Endothelial cell of umbilical vein (primary cell): ENCODE measurements around the gene SUGCT. TPM values are rescaled to one million over a fixed set of nuclear protein-coding genes. Genes with fewer than 3 reads are reported as not detected.

Experiments used
- BruUV-seq: library from RNA; stranded (reverse); fragments of 400-500 nt; replicated peaks from 2 replicates; lab custom pipeline; 2021; lab: Mats Ljungman, UMichigan
- CTCF ChIA-PET: fragments of 300-600, 350-600 bp; sonication (Branson Sonifier 250); formaldehyde crosslinking; loops from one replicate; lab custom pipeline; 2021; ENCODE audit warnings: antibody characterized with exemption, inconsistent platforms; lab: Charles Lee
- POLR2A ChIA-PET: fragments of 300-600, 350-600 bp; sonication (Branson Sonifier 250); formaldehyde crosslinking; loops from one replicate; lab custom pipeline; 2021; ENCODE audit warnings: antibody characterized with exemption, inconsistent platforms; lab: Charles Lee
- DNase-seq: peaks from one replicate; pipeline ENCODE4 v3.0.0-alpha.2; 2011; ENCODE audit warnings: low read depth, low spot score
- FAIRE-seq: peaks from 2 replicates; lab custom pipeline; 2011; peaks lifted over from hg19 to GRCh38; lab: Jason Lieb, UNC
- H2AFZ ChIP-seq: 2 replicates; pipeline ENCODE4 v1.6.0; 2012; ENCODE audit warnings: low read depth, low read length, control low read depth, inconsistent platforms
- H3K27ac ChIP-seq: 2 replicates; pipeline ENCODE4 v1.5.1; 2011; ENCODE audit warnings: low read depth, mild to moderate bottlenecking, control low read depth, low read length, moderate library complexity; ENCODE audit not compliant: insufficient read depth
- H3K27me3 ChIP-seq, 2 experiments: 2 replicates each; pipeline versions ENCODE4 v1.6.0 to v1.6.1; 2011; ENCODE audit warnings: low read length in 2 of 2, mixed read lengths in 1 of 2; ENCODE audit not compliant: control insufficient read depth in 2 of 2, insufficient read depth in 2 of 2
- H3K36me3 ChIP-seq, 2 experiments: 2 replicates in 1 of 2; 3 replicates in 1 of 2; pipeline ENCODE4 v1.5.1; 2011; ENCODE audit warnings: low read length in 2 of 2, mild to moderate bottlenecking in 1 of 2, moderate library complexity in 1 of 2; ENCODE audit not compliant: control insufficient read depth in 2 of 2, insufficient read depth in 2 of 2; ENCODE audit errors: extremely low read depth in 1 of 2
- H3K4me1 ChIP-seq: 3 replicates; pipeline ENCODE4 v1.5.1; 2011; ENCODE audit warnings: mild to moderate bottlenecking, low read length; ENCODE audit not compliant: control insufficient read depth, insufficient read depth; ENCODE audit errors: extremely low read depth
- H3K4me2 ChIP-seq: 2 replicates; pipeline ENCODE4 v1.6.1; 2011; ENCODE audit warnings: low read length, control low read depth, mixed read lengths; ENCODE audit not compliant: insufficient read depth
- H3K4me3 ChIP-seq, 3 experiments: fragments of 200-600 bp in 1 of 3; sonication (generic), shearing (Covaris generic) in 1 of 3; replicated peaks in 1 of 3; 2 replicates each; pipeline ENCODE4 v1.5.1; 2011 to 2016; ENCODE audit warnings: control low read depth in 3 of 3, low read length in 3 of 3, mild to moderate bottlenecking in 2 of 3, inconsistent platforms in 1 of 3, low read depth in 1 of 3, moderate library complexity in 1 of 3; ENCODE audit not compliant: insufficient read depth in 1 of 3
- H3K79me2 ChIP-seq: 2 replicates; pipeline ENCODE4 v1.6.0; 2012; ENCODE audit warnings: low read length, inconsistent platforms; ENCODE audit not compliant: control insufficient read depth, insufficient read depth
- H3K9ac ChIP-seq: replicated peaks from 2 replicates; pipeline ENCODE3; 2011; ENCODE audit warnings: low read length, control low read depth; ENCODE audit not compliant: insufficient read depth; ENCODE audit errors: extremely low read depth
- H3K9me1 ChIP-seq: replicated peaks from 3 replicates; pipeline ENCODE4 v1.6.0; 2011; ENCODE audit warnings: mild to moderate bottlenecking, low read length; ENCODE audit not compliant: control insufficient read depth, insufficient read depth; ENCODE audit errors: extremely low read depth
- H3K9me3 ChIP-seq: replicated peaks from 2 replicates; pipeline ENCODE4 v1.5.1; 2012; ENCODE audit warnings: low read length, inconsistent platforms; ENCODE audit not compliant: control insufficient read depth, insufficient read depth
- H4K20me1 ChIP-seq: replicated peaks from 2 replicates; pipeline ENCODE3; 2011; ENCODE audit warnings: mild to moderate bottlenecking, low read length; ENCODE audit not compliant: control insufficient read depth, insufficient read depth; ENCODE audit errors: extremely low read depth
- CTCF ChIP-seq, 2 donors: IDR thresholded peaks; 1 replicate in 1 of 2; 2 replicates in 1 of 2; pipeline ENCODE4 v1.5.1; 2011; ENCODE audit warnings: low read length in 2 of 2, mild to moderate bottlenecking in 2 of 2, moderate library complexity in 2 of 2, control low read depth in 1 of 2, inconsistent platforms in 1 of 2, low read depth in 1 of 2; ENCODE audit not compliant: insufficient read depth in 1 of 2; ENCODE audit errors: extremely low read depth in 1 of 2
- FOS ChIP-seq: IDR thresholded peaks from 2 replicates; pipeline ENCODE4 v1.6.1; 2011; ENCODE audit warnings: mild to moderate bottlenecking, low read length, moderate library complexity, borderline replicate concordance; ENCODE audit not compliant: insufficient read depth
- GATA2 ChIP-seq: IDR thresholded peaks from 2 replicates; pipeline ENCODE4 v1.7.0; 2011; ENCODE audit warnings: low read depth, mild to moderate bottlenecking, moderate library complexity, mixed read lengths, low read length; ENCODE audit not compliant: insufficient read length, insufficient read depth
- MAX ChIP-seq: IDR thresholded peaks from 2 replicates; pipeline ENCODE4 v1.6.1; 2011; ENCODE audit not compliant: insufficient read depth, insufficient read length
- POLR2AphosphoS5 ChIP-seq: IDR thresholded peaks from 2 replicates; pipeline ENCODE4 v1.6.1; 2012; ENCODE audit warnings: low read depth, mild to moderate bottlenecking, control low read depth, low read length, moderate library complexity; ENCODE audit not compliant: insufficient read depth
- dilution Hi-C: fragments of 300-500 bp; cut with MboI; formaldehyde crosslinking; loops from one replicate; pipeline ENCODE4 v1.15.0; 2019; ENCODE audit warnings: low sequenced_read_pairs; ENCODE audit not compliant: extremely low pct_ligation_motif_present
- intact Hi-C: fragments of 100-400 bp; cut with micrococcal nuclease; formaldehyde crosslinking; loops from one replicate; pipeline ENCODE4 v1.10.0; 2022
- polyA plus RNA-seq, 4 experiments: library from polyadenylated mRNA; depleted of rRNA in 3 of 4; stranded (reverse) in 3 of 4; unstranded in 1 of 4; fragments of >200 nt; gene quantifications; 2 replicates each; pipeline versions ENCODE4 v1.2.1 to v1.2.3, GENCODE V29; 2011 to 2012; ENCODE audit warnings: missing spikeins in 1 of 4
- total RNA-seq: library from RNA; stranded (reverse); gene quantifications from 2 replicates; pipeline ENCODE4 v1.2.3, GENCODE V29; 2021

SUGCT gene
- total and polyA plus RNA-seq, 2 donors (not counting 3 experiments of a cell fraction or from before 2014, with no cell fraction given) = 1.2 to 1.4 TPM

GRCh38 chr7:40356312-40356711 lies 221.5 kb downstream of the SUGCT start:
- H3K27ac ChIP-seq = no peak overlapping the region
- no TSS peak for BruUV-seq
- dilution Hi-C loops (no loop called here), intact Hi-C loops (no loop called here)
- H3K4me1 ChIP-seq = no peaks in the 10 kb centered on the region
- H3K79me2 ChIP-seq = no peaks in the 10 kb centered on the region
- no peak overlapping the region for H3K4me2 ChIP-seq
- H3K9me1 ChIP-seq = no peaks in the 10 kb centered on the region
- TF ChIP-seq POLR2AphosphoS5 (no peak), GATA2 (no peak), CTCF (IDR thresholded peaks at IDR 0.05; ENCODE audit: extremely low read depth in 1 of 2, insufficient read depth in 1 of 2, low read depth in 1 of 2, low read length in 2 of 2) (no peak), FOS (no peak), MAX (no peak)
- CTCF ChIA-PET = interaction anchor here (1.7 to 3.5 kb wide), 2 partner anchors 10 to 124 kb away, joined by 3 to 15 read pairs; no protein-coding TSS in a partner anchor
- no peaks in the 10 kb centered on the region for H3K36me3 ChIP-seq
- no peak overlapping the region for H2AFZ ChIP-seq
- no peak overlapping the region for H3K4me3 ChIP-seq
- no peak for DNase-seq
- H3K9ac ChIP-seq = no peak overlapping the region
- no peak for FAIRE-seq
- no peaks in the 10 kb centered on the region for H4K20me1 ChIP-seq
- H3K27me3 ChIP-seq = no peaks in the 10 kb centered on the region
- no peaks in the 10 kb centered on the region for H3K9me3 ChIP-seq
- POLR2A ChIA-PET = no interaction called here
